Vagina (tissue), 2 donors: Measurements from ENCODE around the gene CAPN9.

Experiments
- CTCF ChIP-seq, 3 experiments: fragments of 450-650 bp in 2 of 3; fragments of 200-600 bp in 1 of 3; sonication (generic) in 1 of 3; IDR thresholded peaks; one replicate each; pipeline ENCODE4 v1.5.1; 2017 to 2019; ENCODE audit warnings: antibody characterized with exemption in 3 of 3, mild to moderate bottlenecking in 2 of 3, moderate library complexity in 2 of 3
- POLR2A ChIP-seq, 2 donors: fragments of 450-650 bp; IDR thresholded peaks; one replicate each; pipeline ENCODE4 v1.6.1; 2017; ENCODE audit warnings: antibody characterized with exemption in 2 of 2, mild to moderate bottlenecking in 2 of 2, moderate library complexity in 2 of 2
- POLR2AphosphoS5 ChIP-seq, 2 donors: sonication (generic); formaldehyde crosslinking; IDR thresholded peaks; one replicate each; pipeline ENCODE4 v1.9.0; 2017; ENCODE audit warnings: antibody characterized with exemption in 2 of 2, mild to moderate bottlenecking in 2 of 2, low read depth in 1 of 2; ENCODE audit not compliant: insufficient read depth in 1 of 2

DNA sequence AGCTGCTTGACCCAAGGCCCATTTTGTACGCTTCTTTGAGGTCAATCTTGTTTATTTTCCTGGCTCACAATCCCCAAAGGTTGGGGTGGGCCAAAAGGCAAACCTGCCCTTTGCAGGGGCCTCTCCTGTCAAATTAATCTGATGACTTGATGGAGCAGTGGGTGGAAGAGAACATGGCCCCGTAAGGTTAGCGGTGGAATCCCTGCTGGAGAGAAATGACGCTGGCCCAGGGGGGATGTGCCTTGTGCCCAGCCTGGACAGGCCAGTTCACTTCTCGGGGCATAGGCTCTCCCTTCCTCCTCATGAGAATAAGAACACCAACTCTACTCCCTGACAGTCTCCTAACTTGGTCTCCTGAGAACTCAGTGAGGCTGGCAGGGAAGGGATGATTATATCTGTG, 80.6 kb downstream of the CAPN9 start:
- TF ChIP-seq CTCF (IDR thresholded peaks at IDR 0.05) (no peak), POLR2A (IDR thresholded peaks at IDR 0.05) (no peak), POLR2AphosphoS5 (IDR thresholded peaks at IDR 0.05; ENCODE audit: insufficient read depth in 1 of 2, low read depth in 1 of 2) (no peak)
